HG03045 (cell line): Measurements from ENCODE around the gene LEMD1.

Experiments
- ATAC-seq: cut with Tn5 transposase; IDR thresholded peaks from one replicate; pipeline ENCODE4 v1.9.1; 2021; ENCODE audit warnings: mild to moderate bottlenecking, moderate library complexity; ENCODE audit not compliant: unreplicated experiment

Gene LEMD1

DNA sequence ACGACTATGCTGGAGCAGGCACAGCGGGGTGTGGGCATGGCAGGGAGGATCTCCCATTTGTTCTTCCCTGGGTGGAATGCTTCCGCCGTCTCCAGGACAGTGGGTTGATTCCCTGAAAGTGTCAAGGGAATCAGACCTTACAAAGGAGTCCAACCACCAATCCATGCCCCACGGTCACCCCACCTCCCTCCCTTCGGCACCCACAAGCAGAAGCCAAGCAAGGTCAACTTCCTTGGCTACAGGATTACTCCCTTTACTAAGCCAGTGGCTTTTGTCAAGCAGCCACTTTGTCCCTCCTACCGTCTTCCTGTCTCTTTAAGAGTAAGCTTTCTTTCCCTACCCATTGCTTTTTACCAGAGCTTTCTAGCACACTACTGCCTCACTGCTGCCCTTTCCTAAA lies 84.4 kb downstream of the LEMD1 start:
- ATAC-seq, result no peak

DNA sequence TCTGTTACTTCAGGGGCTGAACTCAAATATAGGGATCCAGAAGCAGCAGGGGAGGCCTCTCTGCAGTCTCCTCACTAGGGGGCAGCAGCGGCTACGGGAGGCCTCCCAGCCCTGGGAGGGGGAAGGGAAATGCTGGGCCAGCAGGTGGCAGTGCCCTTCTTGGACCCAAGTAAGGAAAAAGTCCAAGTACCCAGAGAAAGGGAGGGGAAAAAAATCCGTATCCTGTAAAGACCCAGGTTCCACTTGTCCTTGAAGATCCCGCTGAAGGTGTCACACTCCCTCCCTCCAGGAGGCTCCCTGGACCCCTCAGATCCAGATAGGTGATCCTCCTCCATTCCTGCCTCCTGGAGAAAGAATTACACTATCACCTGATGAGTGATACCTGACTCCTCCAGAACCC lies 86.2 kb downstream of the LEMD1 start:
- no peak for ATAC-seq

DNA sequence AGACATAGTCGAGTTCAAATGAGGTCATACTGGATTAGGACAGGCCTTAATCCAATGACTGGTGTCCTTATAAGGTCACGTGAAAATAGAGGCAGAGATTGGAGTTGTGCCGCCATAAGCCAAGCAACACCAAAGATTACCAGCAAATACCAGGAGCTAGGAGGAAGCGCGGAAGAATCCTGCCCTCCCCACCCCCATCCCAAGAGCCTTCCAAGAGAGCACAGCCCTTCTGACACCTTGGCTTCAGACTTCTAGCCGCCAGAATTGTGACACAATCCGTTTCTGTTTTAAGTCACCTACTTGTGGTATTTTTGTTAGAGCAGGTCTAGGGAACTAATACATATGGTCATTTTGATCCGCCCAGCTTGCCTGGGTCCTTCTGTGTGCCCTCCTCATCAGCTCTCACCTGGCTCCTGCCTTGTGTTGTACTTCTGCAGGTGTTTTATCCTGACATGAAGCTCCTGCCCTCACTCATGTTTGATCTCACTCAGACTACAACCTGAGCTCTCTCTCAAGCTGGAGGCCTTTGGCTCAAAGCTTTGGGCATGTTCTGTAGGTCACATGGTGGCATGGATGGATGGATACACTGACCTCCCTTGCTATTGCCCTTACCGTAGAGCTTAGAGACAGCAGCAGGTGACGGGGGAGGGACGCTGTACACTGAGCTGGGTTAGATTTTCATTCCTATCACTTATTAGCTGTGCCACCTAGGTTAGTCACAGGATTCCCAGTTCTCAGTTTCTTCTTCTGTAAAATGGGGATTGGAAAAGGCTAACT lies 89.7 kb downstream of the LEMD1 start:
- no peak for ATAC-seq
